OCI-LY7 (cell line): ENCODE data around the gene CLTRN.

ENCODE experiments used
- EZH2phosphoT487 ChIP-seq: fragments of 200-600 bp; sonication (generic); IDR thresholded peaks from 2 replicates; pipeline ENCODE4 v1.6.1; 2018; ENCODE audit warnings: low read depth, borderline replicate concordance, mild to moderate bottlenecking, mixed run types, antibody characterized with exemption, low read length, moderate library complexity, mixed read lengths
- TF ChIP-seq, protein P1 (sequence below): fragments of 200-600 bp; sonication (generic); conservative IDR thresholded peaks from 2 replicates; pipeline ENCODE4 v1.5.1; 2014; ENCODE audit warnings: mild to moderate bottlenecking, antibody characterized with exemption, low read length, moderate library complexity, mixed read lengths

DNA sequence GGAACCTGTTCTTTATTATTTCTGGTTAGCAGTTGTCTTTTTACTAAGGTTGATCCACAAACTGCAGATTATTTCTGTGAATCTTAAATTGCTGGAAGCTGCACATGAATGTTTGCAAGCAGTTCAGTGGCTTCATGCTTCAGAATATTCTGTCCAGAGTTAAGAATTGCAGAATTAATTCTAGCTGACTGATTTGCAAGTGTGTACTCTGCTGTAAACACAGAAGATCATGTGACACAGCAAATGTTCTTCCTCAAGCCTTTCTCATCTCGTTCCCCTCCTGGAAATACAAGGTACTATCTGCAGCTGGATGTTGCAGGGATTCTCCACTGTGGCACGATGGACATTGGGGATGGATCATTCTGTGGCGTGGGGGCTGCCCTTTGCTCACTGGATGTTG is 16.8 kb upstream of the CLTRN start:
- TF ChIP-seq, protein P1, sequence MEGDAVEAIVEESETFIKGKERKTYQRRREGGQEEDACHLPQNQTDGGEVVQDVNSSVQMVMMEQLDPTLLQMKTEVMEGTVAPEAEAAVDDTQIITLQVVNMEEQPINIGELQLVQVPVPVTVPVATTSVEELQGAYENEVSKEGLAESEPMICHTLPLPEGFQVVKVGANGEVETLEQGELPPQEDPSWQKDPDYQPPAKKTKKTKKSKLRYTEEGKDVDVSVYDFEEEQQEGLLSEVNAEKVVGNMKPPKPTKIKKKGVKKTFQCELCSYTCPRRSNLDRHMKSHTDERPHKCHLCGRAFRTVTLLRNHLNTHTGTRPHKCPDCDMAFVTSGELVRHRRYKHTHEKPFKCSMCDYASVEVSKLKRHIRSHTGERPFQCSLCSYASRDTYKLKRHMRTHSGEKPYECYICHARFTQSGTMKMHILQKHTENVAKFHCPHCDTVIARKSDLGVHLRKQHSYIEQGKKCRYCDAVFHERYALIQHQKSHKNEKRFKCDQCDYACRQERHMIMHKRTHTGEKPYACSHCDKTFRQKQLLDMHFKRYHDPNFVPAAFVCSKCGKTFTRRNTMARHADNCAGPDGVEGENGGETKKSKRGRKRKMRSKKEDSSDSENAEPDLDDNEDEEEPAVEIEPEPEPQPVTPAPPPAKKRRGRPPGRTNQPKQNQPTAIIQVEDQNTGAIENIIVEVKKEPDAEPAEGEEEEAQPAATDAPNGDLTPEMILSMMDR = no peak
- TF ChIP-seq EZH2phosphoT487 = no peak
